ENCODE data around the gene ADD2. TPM values are rescaled to one million over a fixed set of nuclear protein-coding genes. Genes with fewer than 3 reads are reported as not detected.

The ADD2 gene
- total RNA-seq, 1 experiment from 2014 or later: 5.6 TPM

- BruUV-seq (replicated peaks): no TSS peak
- TF ChIP-seq EZH2 (IDR thresholded peaks at IDR 0.05; ENCODE audit: borderline replicate concordance, low read depth, low read length, poor library complexity, severe bottlenecking) (no peak), CTCF (conservative IDR thresholded peaks at IDR 0.05; ENCODE audit: low read depth, low read length) (no peak)
- no peaks in the 10 kb centered on the region for H3K36me3 ChIP-seq (ENCODE audit: insufficient read depth, low read length, poor library complexity, severe bottlenecking)
- ChIA-PET CTCF (interaction anchor here (1.0 kb wide), 1 partner anchor 17 kb away, joined by 3 read pairs; no protein-coding TSS in a partner anchor), POLR2A (ENCODE audit: low non-redundant PET) (no interaction called here)
- no peaks in the 10 kb centered on the region for H3K9me3 ChIP-seq (ENCODE audit: low read depth, low read length, poor library complexity, severe bottlenecking)
- DNase-seq (ENCODE audit: low spot score): no peak
- H3K27ac ChIP-seq (ENCODE audit: low read depth, low read length, poor library complexity, severe bottlenecking): no peak overlapping the region
- H3K27me3 ChIP-seq (replicated peaks; ENCODE audit: insufficient read depth, low read depth, low read length, poor library complexity): peaks cover 33% of the 10 kb centered on the region
- H3K4me3 ChIP-seq (ENCODE audit: low read depth, low read length, poor library complexity, severe bottlenecking): no peak overlapping the region
- intact Hi-C loops (cut with micrococcal nuclease; ENCODE audit: unreplicated experiment): no loop called here
- H3K4me1 ChIP-seq (ENCODE audit: insufficient read depth, low read length, poor library complexity, severe bottlenecking): peaks cover 4% of the 10 kb centered on the region
Observed at GRCh38 chr2:70772486-70773155, 4.6 kb upstream of the ADD2 start.

- H3K4me3 ChIP-seq (ENCODE audit: low read depth, low read length, poor library complexity, severe bottlenecking): no peak overlapping the region
- no peaks in the 10 kb centered on the region for H3K9me3 ChIP-seq (ENCODE audit: low read depth, low read length, poor library complexity, severe bottlenecking)
- no peak for DNase-seq (ENCODE audit: low spot score)
- H3K27ac ChIP-seq (ENCODE audit: low read depth, low read length, poor library complexity, severe bottlenecking): no peak overlapping the region
- peaks cover 45% of the 10 kb centered on the region for H3K27me3 ChIP-seq (replicated peaks; ENCODE audit: insufficient read depth, low read depth, low read length, poor library complexity)
- ChIA-PET CTCF (no interaction called here), POLR2A (ENCODE audit: low non-redundant PET) (no interaction called here)
- no TSS peak for BruUV-seq (replicated peaks)
- intact Hi-C loops (cut with micrococcal nuclease; ENCODE audit: unreplicated experiment): no loop called here
- no peaks in the 10 kb centered on the region for H3K36me3 ChIP-seq (ENCODE audit: insufficient read depth, low read length, poor library complexity, severe bottlenecking)
- TF ChIP-seq CTCF (conservative IDR thresholded peaks at IDR 0.05; ENCODE audit: low read depth, low read length) (no peak), EZH2 (IDR thresholded peaks at IDR 0.05; ENCODE audit: borderline replicate concordance, low read depth, low read length, poor library complexity, severe bottlenecking) (no peak)
- H3K4me1 ChIP-seq (ENCODE audit: insufficient read depth, low read length, poor library complexity, severe bottlenecking): peaks cover 11% of the 10 kb centered on the region
Observed at GRCh38 chr2:70771446-70771845, 3.4 kb upstream of the ADD2 start.

- ChIA-PET CTCF (no interaction called here), POLR2A (ENCODE audit: low non-redundant PET) (no interaction called here)
- intact Hi-C loops (cut with micrococcal nuclease; ENCODE audit: unreplicated experiment): loop anchor here (10.0 kb wide), 1 partner anchor 355 kb away; no protein-coding TSS in a partner anchor
- no TSS peak for BruUV-seq (replicated peaks)
- DNase-seq (ENCODE audit: low spot score): no peak
- Histone ChIP-seq H3K4me1 (ENCODE audit: insufficient read depth, low read length, poor library complexity, severe bottlenecking) (peaks cover 11% of the 10 kb centered on the region), H3K27ac (ENCODE audit: low read depth, low read length, poor library complexity, severe bottlenecking) (no peak overlapping the region), H3K9me3 (ENCODE audit: low read depth, low read length, poor library complexity, severe bottlenecking) (no peaks in the 10 kb centered on the region), H3K36me3 (ENCODE audit: insufficient read depth, low read length, poor library complexity, severe bottlenecking) (no peaks in the 10 kb centered on the region), H3K27me3 (replicated peaks; ENCODE audit: insufficient read depth, low read depth, low read length, poor library complexity) (peaks cover 57% of the 10 kb centered on the region), H3K4me3 (ENCODE audit: low read depth, low read length, poor library complexity, severe bottlenecking) (no peak overlapping the region)
- no peak for TF ChIP-seq CTCF (conservative IDR thresholded peaks at IDR 0.05; ENCODE audit: low read depth, low read length)
- TF ChIP-seq EZH2 (IDR thresholded peaks at IDR 0.05; ENCODE audit: borderline replicate concordance, low read depth, low read length, poor library complexity, severe bottlenecking): no peak
Observed at GRCh38 chr2:70769450-70769849, 1.4 kb upstream of the ADD2 start.
